ENCODE measurements around the gene RAPGEF5.

The RAPGEF5 gene

DNA sequence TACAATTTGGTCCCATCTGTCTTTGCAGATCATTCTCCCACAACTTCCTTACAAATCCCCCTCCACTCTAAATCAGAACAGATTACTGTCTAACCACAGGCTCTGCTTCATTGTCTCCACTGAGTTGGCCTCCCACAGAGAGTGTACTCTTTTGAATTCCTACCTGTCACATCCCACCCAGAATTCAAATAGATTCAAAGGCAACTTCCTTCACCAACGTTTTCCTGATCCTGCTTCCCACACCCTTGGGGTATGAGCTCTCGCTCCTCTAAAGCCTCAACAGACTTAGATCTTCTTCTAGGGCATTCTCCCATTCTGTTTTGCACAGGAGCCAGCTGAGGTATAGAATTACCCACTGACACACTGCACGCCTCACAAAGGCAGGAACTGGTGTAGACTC lies 213.5 kb downstream of the RAPGEF5 start:
- Histone ChIP-seq H3K4me1 (no peaks in the 10 kb centered on the region), H3K4me2 (no peak overlapping the region), H3K36me3 (peaks cover 83% of the 10 kb centered on the region), H3K27me3 (no peaks in the 10 kb centered on the region), H3K9me3 (no peaks in the 10 kb centered on the region), H4K20me1 (no peaks in the 10 kb centered on the region), H3K9ac (no peak overlapping the region), H3K4me3 (no peak overlapping the region), H3K27ac (no peak overlapping the region)
- no peak for TF ChIP-seq Cebpa-rat (IDR thresholded peaks at IDR 0.05)

DNA sequence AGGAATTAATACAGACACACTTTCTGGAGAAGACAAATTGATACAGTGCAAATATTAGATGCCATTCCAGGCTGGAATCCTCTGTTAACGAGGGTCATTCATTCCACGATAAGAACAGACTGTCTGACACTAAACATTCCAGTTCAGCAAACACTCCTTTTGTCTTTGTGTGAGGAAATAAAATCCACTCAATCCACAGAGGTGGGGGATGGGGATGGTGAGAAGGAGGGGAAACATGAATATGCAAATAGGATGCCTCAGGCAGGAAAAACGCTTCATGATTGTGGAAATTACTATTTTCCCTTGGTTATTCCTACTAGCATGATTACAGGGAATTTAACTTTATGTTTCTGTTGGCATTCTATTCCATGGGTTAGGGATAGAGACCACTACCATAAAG lies 214.4 kb downstream of the RAPGEF5 start:
- Histone ChIP-seq H3K9ac (no peak overlapping the region), H3K4me3 (no peak overlapping the region), H3K27ac (no peak overlapping the region), H4K20me1 (no peaks in the 10 kb centered on the region), H3K4me1 (no peaks in the 10 kb centered on the region), H3K27me3 (no peaks in the 10 kb centered on the region), H3K9me3 (no peaks in the 10 kb centered on the region), H3K36me3 (peaks cover 85% of the 10 kb centered on the region), H3K4me2 (no peak overlapping the region)
- no peak for TF ChIP-seq Cebpa-rat (IDR thresholded peaks at IDR 0.05)

DNA sequence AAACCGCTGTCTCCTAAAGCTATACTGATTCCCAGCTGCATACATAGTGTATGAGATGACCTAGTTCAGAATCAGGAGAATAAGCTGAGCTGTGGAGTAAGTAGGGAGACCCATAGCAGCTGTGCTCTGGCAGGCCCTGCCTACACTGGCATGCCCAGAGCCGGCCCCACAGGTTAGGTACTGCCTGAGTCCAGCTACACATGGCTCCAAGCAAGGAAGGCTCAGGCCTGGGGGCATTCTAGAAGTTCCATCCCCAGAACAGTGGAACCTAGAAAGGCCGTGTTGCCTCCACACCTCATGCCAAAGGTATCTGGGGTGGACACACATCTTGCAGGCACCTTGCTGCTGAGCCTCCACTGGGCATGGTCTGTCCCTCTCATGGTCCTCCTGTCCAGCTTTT lies 215.6 kb downstream of the RAPGEF5 start:
- no peaks in the 10 kb centered on the region for H3K27me3 ChIP-seq
- H3K27ac ChIP-seq = no peak overlapping the region
- H3K4me1 ChIP-seq = no peaks in the 10 kb centered on the region
- H3K4me3 ChIP-seq = no peak overlapping the region
- peaks cover 90% of the 10 kb centered on the region for H3K36me3 ChIP-seq
- H3K4me2 ChIP-seq = no peak overlapping the region
- no peaks in the 10 kb centered on the region for H3K9me3 ChIP-seq
- H3K9ac ChIP-seq = no peak overlapping the region
- TF ChIP-seq Cebpa-rat (IDR thresholded peaks at IDR 0.05) = no peak
- H4K20me1 ChIP-seq = no peaks in the 10 kb centered on the region

DNA sequence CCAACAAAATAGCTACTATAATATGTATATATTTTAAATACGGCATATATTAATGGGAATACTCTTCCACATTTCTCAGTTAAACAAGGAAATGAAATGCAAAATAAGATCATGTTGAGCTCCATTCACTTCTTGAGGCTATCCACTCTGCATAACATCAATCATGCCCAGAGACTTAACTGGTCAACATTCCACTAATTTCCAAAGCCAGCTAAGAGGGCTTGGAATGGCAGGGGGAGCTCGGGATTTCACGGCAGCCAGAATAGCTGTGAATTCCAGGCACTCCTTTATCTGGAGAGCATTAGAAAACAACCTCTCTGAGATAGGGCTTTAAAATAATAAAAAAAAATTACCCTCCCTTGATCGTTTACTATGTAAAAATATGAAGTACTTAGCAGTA lies 216.4 kb downstream of the RAPGEF5 start:
- TF ChIP-seq Cebpa-rat (IDR thresholded peaks at IDR 0.05) = no peak
- Histone ChIP-seq H3K27me3 (no peaks in the 10 kb centered on the region), H3K36me3 (peaks cover 91% of the 10 kb centered on the region), H3K27ac (no peak overlapping the region), H3K4me1 (no peaks in the 10 kb centered on the region), H3K4me2 (no peak overlapping the region), H3K4me3 (no peak overlapping the region), H4K20me1 (no peaks in the 10 kb centered on the region), H3K9ac (no peak overlapping the region), H3K9me3 (no peaks in the 10 kb centered on the region)

DNA sequence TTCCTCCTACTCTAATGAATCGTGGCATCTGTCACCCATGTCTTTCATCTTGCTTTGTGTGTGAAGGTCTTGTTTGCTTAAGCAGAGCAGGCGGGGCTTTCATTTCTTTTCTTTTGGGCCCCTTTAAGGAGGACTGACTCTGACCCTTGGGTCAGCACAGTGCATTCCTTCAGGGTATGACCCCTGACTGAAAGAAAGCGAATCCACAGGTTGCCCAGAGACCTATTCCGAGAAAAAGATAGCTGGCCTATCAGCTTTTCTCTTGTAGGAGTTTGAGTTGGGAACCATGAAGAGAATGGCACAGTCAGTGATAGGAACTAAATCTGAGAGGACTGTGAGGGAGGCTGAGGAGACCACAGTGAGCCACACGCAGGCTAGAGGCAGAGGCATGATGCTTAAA lies 218.1 kb downstream of the RAPGEF5 start:
- Histone ChIP-seq H3K27ac (no peak overlapping the region), H3K4me1 (no peaks in the 10 kb centered on the region), H3K9me3 (no peaks in the 10 kb centered on the region), H3K9ac (no peak overlapping the region), H3K4me2 (no peak overlapping the region), H3K27me3 (no peaks in the 10 kb centered on the region), H4K20me1 (no peaks in the 10 kb centered on the region), H3K36me3 (peaks cover 88% of the 10 kb centered on the region), H3K4me3 (no peak overlapping the region)
- TF ChIP-seq Cebpa-rat (IDR thresholded peaks at IDR 0.05) = no peak

DNA sequence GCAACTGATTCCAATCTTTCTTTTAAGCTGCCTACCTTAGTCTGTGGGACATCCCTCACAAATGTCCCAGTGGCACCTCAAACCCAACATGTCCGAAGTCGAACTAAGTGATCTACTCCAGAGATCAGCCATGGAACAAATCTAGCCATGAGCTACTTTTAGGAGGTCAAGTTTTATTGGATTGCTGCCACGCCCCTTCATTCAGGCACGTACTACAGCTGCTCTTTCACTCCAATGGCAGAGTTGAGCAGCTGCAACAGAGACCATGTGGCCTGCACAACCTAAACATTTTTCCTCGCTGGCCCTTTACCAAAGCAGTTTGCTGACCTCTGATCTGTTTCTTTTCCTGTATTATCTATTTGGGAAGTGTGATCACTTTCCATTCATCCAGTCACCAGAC lies 218.8 kb downstream of the RAPGEF5 start:
- H3K9me3 ChIP-seq = no peaks in the 10 kb centered on the region
- H3K4me1 ChIP-seq = no peaks in the 10 kb centered on the region
- H3K36me3 ChIP-seq = peaks cover 87% of the 10 kb centered on the region
- H3K9ac ChIP-seq = no peak overlapping the region
- H3K27me3 ChIP-seq = no peaks in the 10 kb centered on the region
- no peak overlapping the region for H3K4me2 ChIP-seq
- H4K20me1 ChIP-seq = no peaks in the 10 kb centered on the region
- H3K4me3 ChIP-seq = no peak overlapping the region
- TF ChIP-seq Cebpa-rat (IDR thresholded peaks at IDR 0.05) = no peak
- H3K27ac ChIP-seq = no peak overlapping the region

DNA sequence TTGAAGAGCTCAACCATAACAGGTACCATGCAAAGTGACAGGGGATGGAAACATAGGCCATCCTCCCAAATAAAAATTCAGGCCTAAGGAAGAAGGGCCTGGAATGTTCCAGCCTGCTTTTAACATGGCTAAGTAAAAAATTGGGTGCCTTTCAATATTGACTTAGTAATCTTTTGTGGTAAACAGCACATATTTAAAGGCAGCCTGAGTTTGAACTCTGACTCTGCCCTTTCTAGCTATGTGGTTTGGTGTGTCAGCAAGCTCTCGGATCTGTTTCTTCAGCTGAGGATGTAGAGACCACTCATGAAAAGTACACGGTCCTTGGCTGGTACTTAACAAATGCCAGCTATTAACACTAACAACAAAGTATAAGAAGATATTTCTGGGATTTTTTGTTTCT lies 219.5 kb downstream of the RAPGEF5 start:
- Histone ChIP-seq H3K27ac (no peak overlapping the region), H3K4me2 (no peak overlapping the region), H4K20me1 (no peaks in the 10 kb centered on the region), H3K36me3 (peaks cover 87% of the 10 kb centered on the region), H3K27me3 (no peaks in the 10 kb centered on the region), H3K4me3 (no peak overlapping the region), H3K9me3 (no peaks in the 10 kb centered on the region), H3K4me1 (no peaks in the 10 kb centered on the region), H3K9ac (no peak overlapping the region)
- TF ChIP-seq Cebpa-rat (IDR thresholded peaks at IDR 0.05) = no peak

DNA sequence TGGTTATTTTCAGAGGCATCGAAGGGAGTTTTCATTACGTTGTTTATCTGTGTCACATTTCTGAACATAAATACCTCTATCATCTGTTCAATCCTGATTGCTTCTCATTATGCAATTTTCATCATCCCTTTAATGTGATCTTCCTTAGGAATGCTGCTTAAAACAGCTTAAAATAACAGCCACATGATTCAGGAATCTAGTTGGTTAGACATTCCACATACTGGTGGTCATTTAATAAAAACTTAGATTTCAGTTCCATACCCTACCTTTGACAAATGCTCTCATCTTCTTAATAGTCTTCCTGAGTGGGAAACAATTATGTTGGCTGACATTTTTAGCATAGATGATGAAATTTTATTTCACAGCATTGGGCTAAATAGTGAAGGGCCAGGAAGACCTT lies 219.9 kb downstream of the RAPGEF5 start:
- Histone ChIP-seq H3K4me1 (no peaks in the 10 kb centered on the region), H3K4me2 (no peak overlapping the region), H4K20me1 (no peaks in the 10 kb centered on the region), H3K36me3 (peaks cover 90% of the 10 kb centered on the region), H3K27ac (no peak overlapping the region), H3K27me3 (no peaks in the 10 kb centered on the region), H3K9ac (no peak overlapping the region), H3K9me3 (no peaks in the 10 kb centered on the region), H3K4me3 (no peak overlapping the region)
- no peak for TF ChIP-seq Cebpa-rat (IDR thresholded peaks at IDR 0.05)

DNA sequence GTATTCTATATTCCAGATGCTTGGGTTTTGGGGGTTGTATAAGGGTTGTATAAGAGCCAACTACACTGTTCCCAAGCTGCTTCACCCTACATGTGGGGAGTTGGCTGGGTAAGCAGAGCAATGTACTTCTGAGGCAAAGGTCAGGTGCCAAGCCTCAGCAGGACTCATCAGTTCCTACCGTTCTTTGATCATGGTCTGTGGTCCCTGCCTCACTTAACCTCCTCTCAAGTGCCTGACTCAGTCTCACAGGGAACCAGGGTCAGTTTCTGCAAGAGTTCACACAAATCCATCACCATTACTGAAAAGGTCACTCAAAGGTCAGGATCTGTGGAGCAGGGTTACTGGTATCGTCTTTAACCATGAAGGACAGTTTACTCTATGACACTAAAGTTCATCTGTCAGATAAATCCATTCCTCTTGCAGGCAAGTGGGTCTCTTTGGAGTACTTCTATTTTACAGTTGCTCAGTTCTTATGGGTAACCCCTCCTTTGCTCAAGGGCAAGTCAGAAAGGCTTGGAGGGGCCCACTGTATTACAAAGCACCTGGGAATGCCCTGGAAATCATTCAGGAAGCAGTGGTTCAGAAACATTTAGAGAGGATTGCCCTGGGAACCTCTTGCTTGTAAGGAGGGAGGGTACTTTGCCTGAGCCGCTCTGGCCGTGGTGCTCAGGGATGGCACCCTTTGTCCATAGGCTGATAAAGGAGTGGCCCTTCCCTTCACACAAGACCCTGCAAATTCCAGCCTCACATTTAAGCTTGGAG lies 227.0 kb downstream of the RAPGEF5 start:
- Histone ChIP-seq H4K20me1 (no peaks in the 10 kb centered on the region), H3K9ac (no peak overlapping the region), H3K36me3 (peaks cover 81% of the 10 kb centered on the region), H3K27me3 (no peaks in the 10 kb centered on the region), H3K4me3 (no peak overlapping the region), H3K4me1 (no peaks in the 10 kb centered on the region), H3K9me3 (no peaks in the 10 kb centered on the region), H3K27ac (no peak overlapping the region), H3K4me2 (no peak overlapping the region)
- TF ChIP-seq Cebpa-rat (IDR thresholded peaks at IDR 0.05) = no peak

DNA sequence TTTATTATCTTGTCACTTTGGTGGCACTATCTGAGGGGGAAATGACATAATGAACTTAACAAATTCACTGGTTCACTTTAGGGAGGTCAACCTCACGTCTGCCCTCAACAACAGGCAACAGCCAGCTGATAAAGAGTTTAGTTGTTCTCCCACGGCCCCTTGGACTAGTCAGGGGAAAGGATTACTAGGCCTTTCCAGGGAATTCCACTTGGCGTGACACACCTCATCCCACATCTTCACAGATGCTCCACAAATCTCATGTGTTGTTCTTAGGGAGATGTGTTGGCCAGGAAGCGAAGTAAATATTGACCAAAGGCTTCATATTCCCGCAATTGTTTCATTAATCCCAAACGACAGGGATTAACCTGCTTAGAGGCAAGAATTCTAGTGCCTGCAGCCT lies 227.8 kb downstream of the RAPGEF5 start:
- Histone ChIP-seq H3K27ac (no peak overlapping the region), H3K9me3 (no peaks in the 10 kb centered on the region), H3K9ac (no peak overlapping the region), H4K20me1 (no peaks in the 10 kb centered on the region), H3K4me3 (no peak overlapping the region), H3K27me3 (no peaks in the 10 kb centered on the region), H3K4me2 (no peak overlapping the region), H3K36me3 (peaks cover 80% of the 10 kb centered on the region), H3K4me1 (no peaks in the 10 kb centered on the region)
- TF ChIP-seq Cebpa-rat (IDR thresholded peaks at IDR 0.05) = no peak

DNA sequence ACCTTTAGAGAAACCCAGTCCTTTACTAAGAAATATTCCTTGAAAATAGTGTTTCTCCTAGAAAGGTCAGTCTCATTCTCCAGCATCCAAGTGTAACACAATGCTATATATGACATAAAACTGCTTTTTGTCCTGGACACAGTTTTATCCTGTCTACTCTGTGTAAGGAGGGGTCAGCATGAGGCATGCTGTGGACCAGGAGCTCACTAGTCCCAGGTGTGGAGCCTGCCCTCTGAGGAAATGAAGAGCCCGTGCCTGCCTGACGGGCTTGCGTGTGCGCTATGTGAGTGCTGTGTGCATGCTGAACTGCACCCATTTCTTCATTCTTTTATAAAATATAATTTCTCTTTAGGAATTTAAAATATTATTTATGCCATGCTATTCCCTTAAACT lies 228.4 kb downstream of the RAPGEF5 start:
- Histone ChIP-seq H4K20me1 (no peaks in the 10 kb centered on the region), H3K27ac (no peak overlapping the region), H3K9ac (no peak overlapping the region), H3K36me3 (peaks cover 80% of the 10 kb centered on the region), H3K27me3 (no peaks in the 10 kb centered on the region), H3K4me1 (no peaks in the 10 kb centered on the region), H3K9me3 (no peaks in the 10 kb centered on the region), H3K4me2 (no peak overlapping the region), H3K4me3 (no peak overlapping the region)
- no peak for TF ChIP-seq Cebpa-rat (IDR thresholded peaks at IDR 0.05)

Data from BLaER1 (cell line).